Islet precursor cell (in vitro differentiated cells): ENCODE measurements around the gene ZHX3.

Experiments
- DNase-seq: peaks from one replicate; pipeline ENCODE4 v3.0.0-alpha.2; 2018

ZHX3 gene

GRCh38 chr20:41293269-41294037 is 24.1 kb downstream of the ZHX3 start:
- DNase-seq, result no peak

GRCh38 chr20:41290804-41291389 is 26.6 kb downstream of the ZHX3 start:
- no peak for DNase-seq

GRCh38 chr20:41287327-41287726 is 30.2 kb downstream of the ZHX3 start:
- no peak for DNase-seq

- DNase-seq, result no peak
These were observed 31.2 kb downstream of the ZHX3 start for GRCh38 chr20:41286240-41286851.

GRCh38 chr20:41279546-41280225 is 37.8 kb downstream of the ZHX3 start:
- DNase-seq, result no peak

- no peak for DNase-seq
These were observed 38.6 kb downstream of the ZHX3 start for GRCh38 chr20:41278936-41279335.

- no peak for DNase-seq
These were observed 40.5 kb downstream of the ZHX3 start for GRCh38 chr20:41277049-41277448.

- no peak for DNase-seq
These were observed 41.2 kb downstream of the ZHX3 start for GRCh38 chr20:41276317-41276751.

GRCh38 chr20:41275301-41275731 is 42.2 kb downstream of the ZHX3 start:
- DNase-seq, result no peak

- DNase-seq, result no peak
These were observed 43.4 kb downstream of the ZHX3 start for GRCh38 chr20:41274152-41274551.

- no peak for DNase-seq
These were observed 44.1 kb downstream of the ZHX3 start for GRCh38 chr20:41273445-41273844.

GRCh38 chr20:41272339-41272738 is 45.2 kb downstream of the ZHX3 start:
- DNase-seq, result no peak

- DNase-seq, result no peak
These were observed 48.4 kb downstream of the ZHX3 start for GRCh38 chr20:41268917-41269652.

- DNase-seq, result no peak
These were observed 49.1 kb downstream of the ZHX3 start for GRCh38 chr20:41268402-41268801.

GRCh38 chr20:41265938-41266337 is 51.6 kb downstream of the ZHX3 start:
- no peak for DNase-seq

GRCh38 chr20:41264819-41265218 is 52.7 kb downstream of the ZHX3 start:
- no peak for DNase-seq

- DNase-seq, result no peak
These were observed 55.5 kb downstream of the ZHX3 start for GRCh38 chr20:41261790-41262717.

GRCh38 chr20:41261260-41261659 is 56.3 kb downstream of the ZHX3 start:
- no peak for DNase-seq

- DNase-seq, result no peak
These were observed 56.8 kb downstream of the ZHX3 start for GRCh38 chr20:41260734-41261220.

GRCh38 chr20:41259309-41259708 is 58.2 kb downstream of the ZHX3 start:
- no peak for DNase-seq

- DNase-seq, result no peak
These were observed 59.1 kb downstream of the ZHX3 start for GRCh38 chr20:41258474-41258873.

GRCh38 chr20:41256516-41256915 is 61.0 kb downstream of the ZHX3 start:
- DNase-seq, result no peak
